ENCODE data around the gene EPB41L2. TPM values are rescaled to one million over a fixed set of nuclear protein-coding genes. Genes with fewer than 3 reads are reported as not detected.
A peak's percentile ranks its signal among the peaks of the same experiment; 100 is the strongest.

The EPB41L2 gene
- total RNA-seq, 1 donor from 2014 or later, result 314 TPM

DNA sequence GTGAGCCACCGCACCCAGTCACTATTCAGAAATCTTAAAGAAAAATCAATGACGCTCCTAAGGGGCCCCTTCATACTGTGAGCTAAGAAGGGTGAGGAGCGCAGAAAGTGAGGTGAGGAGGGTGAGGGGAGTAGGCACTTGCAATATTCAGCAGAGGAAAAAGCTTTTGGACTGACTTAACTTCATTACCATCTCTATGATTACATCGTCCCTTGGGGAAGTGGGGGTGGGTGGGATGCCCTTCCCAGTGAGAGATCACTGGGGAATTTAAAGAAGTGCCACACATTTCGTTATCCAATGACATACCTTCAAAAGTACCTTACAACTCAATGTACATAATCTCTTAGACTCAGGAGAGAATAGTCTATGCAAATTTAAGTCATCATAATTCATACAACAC lies 189.3 kb downstream of the EPB41L2 start:
- no peak for DNase-seq (ENCODE audit: low spot score)
- Mint-ChIP-seq H3K9me3 (ENCODE audit: unreplicated experiment) (no peaks in the 10 kb centered on the region), H3K27ac (ENCODE audit: unreplicated experiment) (no peak overlapping the region), H3K4me3 (ENCODE audit: unreplicated experiment) (no peak overlapping the region), H3K36me3 (ENCODE audit: low read depth, unreplicated experiment) (peaks cover 18% of the 10 kb centered on the region), H3K4me1 (ENCODE audit: unreplicated experiment) (peaks cover 2% of the 10 kb centered on the region), H3K27me3 (ENCODE audit: unreplicated experiment) (peaks cover 3% of the 10 kb centered on the region)
- no peak for TF ChIP-seq CTCF (IDR thresholded peaks at IDR 0.05; ENCODE audit: unreplicated experiment)

GRCh38 chr6:130872250-130873095 lies 190.6 kb downstream of the EPB41L2 start:
- Mint-ChIP-seq H3K4me1 (ENCODE audit: unreplicated experiment) (peaks cover 2% of the 10 kb centered on the region), H3K27me3 (ENCODE audit: unreplicated experiment) (peaks cover 3% of the 10 kb centered on the region), H3K4me3 (ENCODE audit: unreplicated experiment) (no peak overlapping the region), H3K9me3 (ENCODE audit: unreplicated experiment) (no peaks in the 10 kb centered on the region), H3K27ac (ENCODE audit: unreplicated experiment) (no peak overlapping the region), H3K36me3 (ENCODE audit: low read depth, unreplicated experiment) (peaks cover 21% of the 10 kb centered on the region)
- peak; percentile 73 for DNase-seq (ENCODE audit: low spot score)
- peak; percentile 93 for TF ChIP-seq CTCF (IDR thresholded peaks at IDR 0.05; ENCODE audit: unreplicated experiment)

GRCh38 chr6:130870179-130870880 lies 192.7 kb downstream of the EPB41L2 start:
- DNase-seq (ENCODE audit: low spot score), result no peak
- H3K9me3 Mint-ChIP-seq (ENCODE audit: unreplicated experiment), result no peaks in the 10 kb centered on the region
- H3K4me1 Mint-ChIP-seq (ENCODE audit: unreplicated experiment), result peaks cover 2% of the 10 kb centered on the region
- TF ChIP-seq CTCF (IDR thresholded peaks at IDR 0.05; ENCODE audit: unreplicated experiment), result no peak
- H3K36me3 Mint-ChIP-seq (ENCODE audit: low read depth, unreplicated experiment), result peaks cover 22% of the 10 kb centered on the region
- no peak overlapping the region for H3K27ac Mint-ChIP-seq (ENCODE audit: unreplicated experiment)
- no peak overlapping the region for H3K4me3 Mint-ChIP-seq (ENCODE audit: unreplicated experiment)
- no peaks in the 10 kb centered on the region for H3K27me3 Mint-ChIP-seq (ENCODE audit: unreplicated experiment)

DNA sequence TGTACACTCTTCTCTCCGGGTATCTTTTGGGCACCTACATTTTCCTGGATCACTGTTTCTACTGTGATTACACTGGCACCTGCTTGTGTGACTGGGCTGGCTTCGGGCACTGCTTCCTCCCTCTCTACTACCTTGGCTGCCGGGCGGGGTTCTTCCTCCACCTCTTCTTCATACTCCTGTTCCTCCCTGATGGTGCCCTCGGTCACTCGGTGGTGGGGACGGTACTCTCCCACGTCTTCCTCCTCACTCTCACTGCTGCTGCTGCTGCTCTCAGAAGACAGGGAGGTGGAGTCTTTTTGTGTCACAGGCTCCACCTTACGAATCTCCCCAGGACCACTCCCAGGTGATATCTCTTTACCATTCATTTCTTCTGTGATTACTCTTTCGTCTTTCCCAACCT lies 193.4 kb downstream of the EPB41L2 start:
- Mint-ChIP-seq H3K9me3 (ENCODE audit: unreplicated experiment) (no peaks in the 10 kb centered on the region), H3K27ac (ENCODE audit: unreplicated experiment) (no peak overlapping the region)

More for the DNA sequence above, 193.4 kb downstream of the EPB41L2 start:
- H3K4me1 Mint-ChIP-seq (ENCODE audit: unreplicated experiment), result peaks cover 2% of the 10 kb centered on the region
- H3K27me3 Mint-ChIP-seq (ENCODE audit: unreplicated experiment), result no peaks in the 10 kb centered on the region
- no peak for TF ChIP-seq CTCF (IDR thresholded peaks at IDR 0.05; ENCODE audit: unreplicated experiment)
- DNase-seq (ENCODE audit: low spot score), result no peak
- peaks cover 25% of the 10 kb centered on the region for H3K36me3 Mint-ChIP-seq (ENCODE audit: low read depth, unreplicated experiment)
- no peak overlapping the region for H3K4me3 Mint-ChIP-seq (ENCODE audit: unreplicated experiment)

Data from endothelial cell (in vitro differentiated cells).